K562 (cell line): ENCODE data around the gene LRRTM4. TPM values are rescaled to one million over a fixed set of nuclear protein-coding genes. Genes with fewer than 3 reads are reported as not detected.
"Not testable (repeated sequence)": the region's sequence is repeated elsewhere in the genome, so short reads cannot be mapped to it uniquely, and the experiment has no call there.

ENCODE experiments used
- ATAC-seq: fragments of 200-7000 bp; cut with Tn5 transposase; 3 replicates; pipeline ENCODE4 v1.9.1; 2020; ENCODE audit warnings: moderate library complexity
- BruUV-seq: library from RNA; stranded (reverse); fragments of 400-500 nt; replicated peaks from 2 replicates; lab custom pipeline; 2021; lab: Mats Ljungman, UMichigan
- CTCF ChIA-PET: fragments of 300-600 bp; formaldehyde crosslinking; extraction: SDS; loops from one replicate; lab custom pipeline; 2021; ENCODE audit warnings: low intra/inter-chr PET ratio; lab: Yijun Ruan, JAX
- POLR2A ChIA-PET: fragments of 300-600, 350-650 bp; sonication (Branson Sonifier 250); formaldehyde crosslinking; extraction: SDS; loops from one replicate; lab custom pipeline; 2021; ENCODE audit warnings: antibody characterized with exemption, inconsistent platforms; lab: Yijun Ruan, JAX
- DNase-seq, 4 experiments: peaks; one replicate each; pipeline versions ENCODE4 v3.0.0 to v3.0.0-alpha.2; 2011 to 2018; ENCODE audit warnings: low spot score in 3 of 4, mixed read lengths in 3 of 4; ENCODE audit errors: extremely low read depth in 1 of 4
- FAIRE-seq: peaks from 2 replicates; lab custom pipeline; 2011; peaks lifted over from hg19 to GRCh38; lab: Jason Lieb, UNC
- H2AFZ ChIP-seq: 2 replicates; pipeline ENCODE4 v1.6.0; 2011; ENCODE audit warnings: low read depth, low read length, control low read depth, inconsistent platforms
- H3K27ac ChIP-seq: fragments of 200-600 bp; 3 replicates; pipeline ENCODE4 v1.8.0; 2011; ENCODE audit warnings: low read depth, mild to moderate bottlenecking, control low read depth, inconsistent platforms, low read length, moderate library complexity, mixed read lengths; ENCODE audit errors: extremely low read depth
- H3K27me3 ChIP-seq, 2 experiments: fragments of 300-600 bp in 1 of 2; 2 replicates in 1 of 2; 3 replicates in 1 of 2; pipeline versions ENCODE4 v1.6.0 to v1.8.0; 2011; ENCODE audit warnings: inconsistent platforms in 2 of 2, low read length in 2 of 2, mild to moderate bottlenecking in 1 of 2, mixed read lengths in 1 of 2, moderate library complexity in 1 of 2; ENCODE audit not compliant: control insufficient read depth in 2 of 2, insufficient read depth in 2 of 2
- H3K36me3 ChIP-seq: fragments of 300-600 bp; 3 replicates; pipeline ENCODE4 v1.8.0; 2011; ENCODE audit warnings: mild to moderate bottlenecking, low read length, inconsistent platforms; ENCODE audit not compliant: control insufficient read depth, insufficient read depth
- H3K4me1 ChIP-seq, 2 experiments: fragments of 200-600 bp in 1 of 2; replicated peaks in 1 of 2; 2 replicates in 1 of 2; 3 replicates in 1 of 2; pipeline versions ENCODE4 v1.5.1 to v1.8.0; 2011; ENCODE audit warnings: inconsistent platforms in 2 of 2, low read length in 2 of 2, mild to moderate bottlenecking in 1 of 2, mixed read lengths in 1 of 2, moderate library complexity in 1 of 2; ENCODE audit not compliant: control insufficient read depth in 2 of 2, insufficient read depth in 2 of 2
- H3K4me2 ChIP-seq: 2 replicates; pipeline ENCODE4 v1.6.1; 2011; ENCODE audit warnings: low read length, control low read depth, inconsistent platforms, mixed read lengths; ENCODE audit not compliant: insufficient read depth
- H3K4me3 ChIP-seq: fragments of 200-600 bp; sonication (generic), shearing (Covaris generic); 2 replicates; pipeline ENCODE4 v1.5.1; 2016; ENCODE audit warnings: control low read depth, inconsistent platforms
- H3K79me2 ChIP-seq: fragments of 200-600 bp; 3 replicates; pipeline ENCODE4 v1.8.0; 2011; ENCODE audit warnings: low read length, inconsistent platforms; ENCODE audit not compliant: control insufficient read depth, insufficient read depth
- H3K9ac ChIP-seq, 2 experiments: 2 replicates each; pipeline versions ENCODE4 v1.6.0 to v1.6.1; 2011; ENCODE audit warnings: low read depth in 2 of 2, low read length in 2 of 2, control low read depth in 1 of 2, inconsistent platforms in 1 of 2, mild to moderate bottlenecking in 1 of 2, mixed read lengths in 1 of 2; ENCODE audit not compliant: insufficient read depth in 1 of 2
- H3K9me1 ChIP-seq: one replicate; pipeline ENCODE4 v1.6.0; 2011; ENCODE audit warnings: inconsistent platforms, mild to moderate bottlenecking, low read length, moderate library complexity; ENCODE audit not compliant: control insufficient read depth, insufficient read depth
- H3K9me3 ChIP-seq: replicated peaks from 2 replicates; pipeline ENCODE4 v1.5.1; 2011; ENCODE audit warnings: low read depth, low read length, inconsistent platforms; ENCODE audit not compliant: control insufficient read depth, insufficient read depth
- H4K20me1 ChIP-seq: replicated peaks from 2 replicates; pipeline ENCODE4 v1.6.1; 2011; ENCODE audit warnings: low read length, inconsistent platforms, mixed read lengths; ENCODE audit not compliant: control insufficient read depth, insufficient read depth
- BCL6 ChIP-seq: fragments of 250-450 bp; sonication (Bioruptor Pico); IDR thresholded peaks from 2 replicates; pipeline ENCODE4 v1.4.0; 2020
- FOXJ2 ChIP-seq: fragments of 200-800 bp; sonication (Bioruptor generic); IDR thresholded peaks from 2 replicates; pipeline ENCODE4 v1.6.1; 2016; ENCODE audit warnings: missing genetic modification characterization, missing compliant biosample characterization
- KDM2B ChIP-seq: fragments of 250-450 bp; sonication (Bioruptor Pico); IDR thresholded peaks from 2 replicates; pipeline ENCODE4 v1.8.0; 2021; ENCODE audit warnings: mild to moderate bottlenecking, moderate library complexity
- MCM2 ChIP-seq: fragments of 450-650 bp; IDR thresholded peaks from 2 replicates; pipeline ENCODE4 v1.6.1; 2017; ENCODE audit warnings: low read depth, mild to moderate bottlenecking
- POLR2A ChIP-seq: fragments of 450-650 bp; conservative IDR thresholded peaks from 2 replicates; pipeline ENCODE4 v1.6.1; 2016
- TGIF2 ChIP-seq: sonication (generic); formaldehyde crosslinking; IDR thresholded peaks from 2 replicates; pipeline ENCODE4 v1.8.1; 2022; ENCODE audit warnings: mild to moderate bottlenecking, missing genetic modification reagents, moderate library complexity
- ZC3H11A ChIP-seq: IDR thresholded peaks from 2 replicates; pipeline ENCODE4 v1.6.1; 2012; ENCODE audit warnings: low read depth, low read length, improper control_type of control experiment
- ZNF57 ChIP-seq: fragments of 450-650 bp; formaldehyde crosslinking; IDR thresholded peaks from 2 replicates; pipeline ENCODE4 v1.4.0; 2020; ENCODE audit warnings: mild to moderate bottlenecking, moderate library complexity
- WGBS: fragments of 100-300 bp; shearing (Covaris generic); methylation state at CpG from one replicate; pipeline ENCODE4 v1.1.6; 2016; ENCODE audit warnings: low coverage, mixed read lengths; ENCODE audit not compliant: insufficient coverage; ENCODE audit errors: missing lambda C conversion rate; 5-methylcytosine and 5-hydroxymethylcytosine counted together
- in situ Hi-C: fragments of 300-500 bp; cut with MboI; formaldehyde crosslinking; loops from 4 replicates; pipeline ENCODE4 v1.15.0; 2018; ENCODE audit warnings: inconsistent platforms, mixed read lengths
- intact Hi-C: fragments of 100-400 bp; cut with micrococcal nuclease; formaldehyde crosslinking; loops from 2 replicates; pipeline ENCODE4 v1.14.2; 2022
- polyA plus RNA-seq, 8 experiments: library from polyadenylated mRNA; depleted of rRNA in 4 of 8; stranded (reverse) in 5 of 8; unstranded in 3 of 8; fragments of >200 nt; fragmentation: Nextera tagmentation in 2 of 8; fragmentation: Illumina TruSeq in 1 of 8; extraction: Ambion mirVana in 2 of 8; extraction: Trizol in 1 of 8; gene quantifications; 2 replicates each; pipeline versions ENCODE4 v1.2.1 to v1.2.3, GENCODE V29; 2011 to 2014; ENCODE audit warnings: inconsistent platforms in 1 of 8, missing spikeins in 1 of 8
- total RNA-seq, 7 experiments: library from RNA; depleted of rRNA in 6 of 7; stranded (reverse); fragments of >200 nt in 6 of 7; fragmentation: Illumina TruSeq in 2 of 7; extraction: Trizol in 2 of 7; gene quantifications; 2 replicates each; pipeline versions ENCODE4 v1.2.1 to v1.2.3, GENCODE V29; 2011 to 2021; ENCODE audit warnings: low replicate concordance in 1 of 7
- TF ChIP-seq, protein P1 (sequence below): fragments of 150-350 bp; IDR thresholded peaks from 2 replicates; pipeline ENCODE4 v1.6.1; 2014; ENCODE audit warnings: low read depth, mild to moderate bottlenecking, low read length, borderline replicate concordance
- TF ChIP-seq, protein P2 (sequence below): sonication (generic); formaldehyde crosslinking; IDR thresholded peaks from 2 replicates; pipeline ENCODE4 v1.8.0; 2023; ENCODE audit warnings: mild to moderate bottlenecking, missing genetic modification reagents

LRRTM4 gene
- total and polyA plus RNA-seq, 9 of the 15 experiments (the other 6 are each of a cell fraction or from before 2014, with no cell fraction given), result 0.04 TPM; not detected in 6

DNA sequence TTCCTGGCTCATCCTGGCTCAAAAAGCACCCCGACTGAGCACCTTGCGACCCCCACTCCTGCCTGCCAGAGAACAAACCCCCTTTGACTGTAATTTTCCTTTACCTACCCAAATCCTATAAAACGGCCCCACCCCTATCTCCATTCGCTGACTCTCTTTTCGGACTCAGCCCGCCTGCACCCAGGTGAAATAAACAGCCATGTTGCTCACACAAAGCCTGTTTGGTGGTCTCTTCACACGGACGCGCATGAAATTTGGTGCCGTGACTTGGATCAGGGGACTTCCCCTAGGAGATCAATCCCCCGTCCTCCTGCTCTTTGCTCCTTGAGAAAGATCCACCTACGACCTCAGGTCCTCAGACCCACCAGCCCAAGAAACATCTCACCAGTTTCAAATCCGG lies 433.8 kb downstream of the LRRTM4 start:
- H3K27me3 ChIP-seq, result not testable (repeated sequence)

DNA sequence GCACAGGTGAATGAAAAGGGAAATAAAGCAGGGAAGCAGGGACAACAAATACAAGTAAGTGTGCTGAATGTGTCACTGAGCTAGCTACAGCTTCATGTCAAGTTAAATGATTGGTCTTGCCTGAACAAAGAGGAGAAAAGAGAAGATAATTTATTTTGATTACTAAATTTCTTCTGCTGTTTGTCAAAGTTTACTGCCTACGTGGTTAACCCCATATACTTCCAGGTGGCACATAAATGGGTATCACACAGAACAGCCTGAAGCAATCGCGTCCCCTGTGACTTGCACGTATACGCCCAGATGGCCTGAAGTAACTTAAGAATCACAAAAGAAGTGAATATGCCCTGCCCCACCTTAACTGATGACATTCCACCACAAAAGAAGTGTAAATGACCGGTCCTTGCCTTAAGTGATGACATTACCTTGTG lies 434.2 kb downstream of the LRRTM4 start:
- WGBS, result 1% methylated on average over 6 of the region's 6 CpGs
- intact Hi-C loops, result no loop called here
- Histone ChIP-seq H3K79me2 (no peaks in the 10 kb centered on the region), H3K27ac (no peak overlapping the region), H3K9ac (no peak overlapping the region), H3K36me3 (no peaks in the 10 kb centered on the region), H3K4me1 (no peaks in the 10 kb centered on the region), H2AFZ (no peak overlapping the region), H3K4me2 (no peak overlapping the region), H3K9me1 (no peaks in the 10 kb centered on the region), H3K4me3 (no peak overlapping the region), H3K27me3 (no peaks in the 10 kb centered on the region), H3K9me3 (no peaks in the 10 kb centered on the region), H4K20me1 (no peaks in the 10 kb centered on the region)
- FAIRE-seq (no peak), DNase-seq (no peak), ATAC-seq (no peak)
- POLR2A ChIA-PET, result no interaction called here
- CTCF ChIA-PET, result no interaction called here
- in situ Hi-C loops, result no loop called here
- no TSS peak for BruUV-seq
- TF ChIP-seq KDM2B (no peak), TGIF2 (CRISPR knock-in tag) (no peak), BCL6 (CRISPR knock-in tag) (no peak), ZC3H11A (no peak), MCM2 (no peak), ZNF57 (CRISPR knock-in tag) (no peak), POLR2A (no peak), FOXJ2 (tag) (no peak)
- TF ChIP-seq, protein P1, sequence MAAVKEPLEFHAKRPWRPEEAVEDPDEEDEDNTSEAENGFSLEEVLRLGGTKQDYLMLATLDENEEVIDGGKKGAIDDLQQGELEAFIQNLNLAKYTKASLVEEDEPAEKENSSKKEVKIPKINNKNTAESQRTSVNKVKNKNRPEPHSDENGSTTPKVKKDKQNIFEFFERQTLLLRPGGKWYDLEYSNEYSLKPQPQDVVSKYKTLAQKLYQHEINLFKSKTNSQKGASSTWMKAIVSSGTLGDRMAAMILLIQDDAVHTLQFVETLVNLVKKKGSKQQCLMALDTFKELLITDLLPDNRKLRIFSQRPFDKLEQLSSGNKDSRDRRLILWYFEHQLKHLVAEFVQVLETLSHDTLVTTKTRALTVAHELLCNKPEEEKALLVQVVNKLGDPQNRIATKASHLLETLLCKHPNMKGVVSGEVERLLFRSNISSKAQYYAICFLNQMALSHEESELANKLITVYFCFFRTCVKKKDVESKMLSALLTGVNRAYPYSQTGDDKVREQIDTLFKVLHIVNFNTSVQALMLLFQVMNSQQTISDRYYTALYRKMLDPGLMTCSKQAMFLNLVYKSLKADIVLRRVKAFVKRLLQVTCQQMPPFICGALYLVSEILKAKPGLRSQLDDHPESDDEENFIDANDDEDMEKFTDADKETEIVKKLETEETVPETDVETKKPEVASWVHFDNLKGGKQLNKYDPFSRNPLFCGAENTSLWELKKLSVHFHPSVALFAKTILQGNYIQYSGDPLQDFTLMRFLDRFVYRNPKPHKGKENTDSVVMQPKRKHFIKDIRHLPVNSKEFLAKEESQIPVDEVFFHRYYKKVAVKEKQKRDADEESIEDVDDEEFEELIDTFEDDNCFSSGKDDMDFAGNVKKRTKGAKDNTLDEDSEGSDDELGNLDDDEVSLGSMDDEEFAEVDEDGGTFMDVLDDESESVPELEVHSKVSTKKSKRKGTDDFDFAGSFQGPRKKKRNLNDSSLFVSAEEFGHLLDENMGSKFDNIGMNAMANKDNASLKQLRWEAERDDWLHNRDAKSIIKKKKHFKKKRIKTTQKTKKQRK, result no peak
- TF ChIP-seq, protein P2, sequence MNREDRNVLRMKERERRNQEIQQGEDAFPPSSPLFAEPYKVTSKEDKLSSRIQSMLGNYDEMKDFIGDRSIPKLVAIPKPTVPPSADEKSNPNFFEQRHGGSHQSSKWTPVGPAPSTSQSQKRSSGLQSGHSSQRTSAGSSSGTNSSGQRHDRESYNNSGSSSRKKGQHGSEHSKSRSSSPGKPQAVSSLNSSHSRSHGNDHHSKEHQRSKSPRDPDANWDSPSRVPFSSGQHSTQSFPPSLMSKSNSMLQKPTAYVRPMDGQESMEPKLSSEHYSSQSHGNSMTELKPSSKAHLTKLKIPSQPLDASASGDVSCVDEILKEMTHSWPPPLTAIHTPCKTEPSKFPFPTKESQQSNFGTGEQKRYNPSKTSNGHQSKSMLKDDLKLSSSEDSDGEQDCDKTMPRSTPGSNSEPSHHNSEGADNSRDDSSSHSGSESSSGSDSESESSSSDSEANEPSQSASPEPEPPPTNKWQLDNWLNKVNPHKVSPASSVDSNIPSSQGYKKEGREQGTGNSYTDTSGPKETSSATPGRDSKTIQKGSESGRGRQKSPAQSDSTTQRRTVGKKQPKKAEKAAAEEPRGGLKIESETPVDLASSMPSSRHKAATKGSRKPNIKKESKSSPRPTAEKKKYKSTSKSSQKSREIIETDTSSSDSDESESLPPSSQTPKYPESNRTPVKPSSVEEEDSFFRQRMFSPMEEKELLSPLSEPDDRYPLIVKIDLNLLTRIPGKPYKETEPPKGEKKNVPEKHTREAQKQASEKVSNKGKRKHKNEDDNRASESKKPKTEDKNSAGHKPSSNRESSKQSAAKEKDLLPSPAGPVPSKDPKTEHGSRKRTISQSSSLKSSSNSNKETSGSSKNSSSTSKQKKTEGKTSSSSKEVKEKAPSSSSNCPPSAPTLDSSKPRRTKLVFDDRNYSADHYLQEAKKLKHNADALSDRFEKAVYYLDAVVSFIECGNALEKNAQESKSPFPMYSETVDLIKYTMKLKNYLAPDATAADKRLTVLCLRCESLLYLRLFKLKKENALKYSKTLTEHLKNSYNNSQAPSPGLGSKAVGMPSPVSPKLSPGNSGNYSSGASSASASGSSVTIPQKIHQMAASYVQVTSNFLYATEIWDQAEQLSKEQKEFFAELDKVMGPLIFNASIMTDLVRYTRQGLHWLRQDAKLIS (CRISPR knock-in tag), result no peak

More for the DNA sequence above, 433.8 kb downstream of the LRRTM4 start:
- H3K9me1 ChIP-seq, H3K79me2 ChIP-seq, BruUV-seq, H3K9me3 ChIP-seq, intact Hi-C loops, CTCF ChIA-PET, H3K36me3 ChIP-seq, H4K20me1 ChIP-seq, H3K27ac ChIP-seq, DNase-seq, H3K9ac ChIP-seq, in situ Hi-C loops, FAIRE-seq, POLR2A ChIA-PET, ATAC-seq, H3K4me2 ChIP-seq, H3K4me1 ChIP-seq, H3K4me3 ChIP-seq, H2AFZ ChIP-seq: not testable (repeated sequence)
- WGBS, result 2% methylated on average over 12 of the region's 13 CpGs
